ENCODE data around the gene SHROOM3.

- no peak for TF ChIP-seq SUZ12 (IDR thresholded peaks at IDR 0.05; ENCODE audit: extremely low read depth, insufficient read depth, insufficient read length)
- TF ChIP-seq ZNF274 (IDR thresholded peaks at IDR 0.05; ENCODE audit: low read depth, low read length), result no peak
- TF ChIP-seq YY1 (IDR thresholded peaks at IDR 0.05; ENCODE audit: insufficient read depth, insufficient read length), result no peak
Observed at GRCh38 chr4:76702440-76703122, 267.6 kb downstream of the SHROOM3 start.

Data from NT2/D1 (cell line).